Right lobe of liver (tissue), 4 donors: ENCODE data around the gene IGF2R.

Source experiments
- CTCF ChIP-seq, 4 donors: fragments of 200-600 bp in 3 of 4; fragments of 450-650 bp in 1 of 4; IDR thresholded peaks; one replicate each; pipeline versions ENCODE4 v1.5.1 to v1.8.0; 2016 to 2022; ENCODE audit warnings: antibody characterized with exemption in 4 of 4, mild to moderate bottlenecking in 2 of 4
- POLR2A ChIP-seq: fragments of 450-650 bp; IDR thresholded peaks from one replicate; pipeline ENCODE4 v1.6.1; 2017; ENCODE audit warnings: antibody characterized with exemption, mild to moderate bottlenecking
- donor health status: DM: no; HTN: no; CAD: no.
- donor health status: DM: no; HTN: no; CAD: no.
- donor health status: DM: no; HTN: yes; CAD: no.

GRCh38 chr6:160124605-160125004 is 155.7 kb downstream of the IGF2R start:
- TF ChIP-seq CTCF (IDR thresholded peaks at IDR 0.05) (no peak), POLR2A (no peak)
